ENCODE results near the gene KCNK7.

Gene KCNK7

GRCh38 chr11:65551572-65552387 lies 43.8 kb downstream of the KCNK7 start:
- H3K36me3 Mint-ChIP-seq (ENCODE audit: low read depth): peaks cover 24% of the 10 kb centered on the region
- peak overlapping the region; percentile 22 for H3K27ac Mint-ChIP-seq
- H3K4me1 Mint-ChIP-seq (ENCODE audit: low read depth): peaks cover 56% of the 10 kb centered on the region
- no peaks in the 10 kb centered on the region for H3K27me3 Mint-ChIP-seq (ENCODE audit: low read depth)
- DNase-seq (ENCODE audit: low spot score): peak; percentile 46
- H3K9me3 Mint-ChIP-seq: no peaks in the 10 kb centered on the region
- peak overlapping the region; percentile 14 for H3K4me3 Mint-ChIP-seq

- no peak overlapping the region for H3K27ac Mint-ChIP-seq
- peaks cover 44% of the 10 kb centered on the region for H3K4me1 Mint-ChIP-seq (ENCODE audit: low read depth)
- H3K9me3 Mint-ChIP-seq: no peaks in the 10 kb centered on the region
- no peak overlapping the region for H3K4me3 Mint-ChIP-seq
- DNase-seq (ENCODE audit: low spot score): no peak
- H3K27me3 Mint-ChIP-seq (ENCODE audit: low read depth): no peaks in the 10 kb centered on the region
- H3K36me3 Mint-ChIP-seq (ENCODE audit: low read depth): peaks cover 26% of the 10 kb centered on the region
Measured at GRCh38 chr11:65549096-65549495, 46.5 kb downstream of the KCNK7 start.

DNA sequence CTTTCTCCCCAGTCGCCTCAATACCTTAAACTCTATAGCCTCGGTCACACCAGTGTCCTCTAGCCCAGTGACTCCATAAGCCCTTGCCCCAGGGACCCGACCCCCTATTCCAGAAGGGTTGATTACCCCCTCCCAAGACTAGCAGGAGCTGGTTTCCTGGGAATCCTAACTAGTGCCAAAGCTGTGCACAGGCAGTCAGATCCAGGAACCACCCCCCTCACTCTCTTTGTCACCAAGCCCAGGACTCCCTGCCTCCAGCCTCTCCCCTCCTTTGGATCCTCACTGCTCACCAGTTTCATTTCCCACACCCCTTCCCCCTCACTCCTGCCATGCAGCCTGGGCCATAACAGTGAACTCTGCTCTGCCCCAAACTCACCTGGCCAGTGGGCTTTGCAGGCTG lies 47.2 kb downstream of the KCNK7 start:
- Mint-ChIP-seq H3K4me3 (peak overlapping the region; percentile 60), H3K4me1 (ENCODE audit: low read depth) (peaks cover 47% of the 10 kb centered on the region), H3K27me3 (ENCODE audit: low read depth) (no peaks in the 10 kb centered on the region), H3K9me3 (no peaks in the 10 kb centered on the region), H3K27ac (peak overlapping the region; percentile 27), H3K36me3 (ENCODE audit: low read depth) (peaks cover 29% of the 10 kb centered on the region)
- no peak for DNase-seq (ENCODE audit: low spot score)

- H3K27ac Mint-ChIP-seq: no peak overlapping the region
- no peaks in the 10 kb centered on the region for H3K9me3 Mint-ChIP-seq
- no peaks in the 10 kb centered on the region for H3K27me3 Mint-ChIP-seq (ENCODE audit: low read depth)
- H3K4me1 Mint-ChIP-seq (ENCODE audit: low read depth): peaks cover 42% of the 10 kb centered on the region
- H3K4me3 Mint-ChIP-seq: peak overlapping the region; percentile 39
- no peak for DNase-seq (ENCODE audit: low spot score)
- H3K36me3 Mint-ChIP-seq (ENCODE audit: low read depth): peaks cover 33% of the 10 kb centered on the region
Measured at GRCh38 chr11:65547446-65548125, 48.0 kb downstream of the KCNK7 start.

- peak overlapping the region; percentile 79 for H3K4me3 Mint-ChIP-seq
- peak; percentile 95 for DNase-seq (ENCODE audit: low spot score)
- H3K27ac Mint-ChIP-seq: peak overlapping the region; percentile 80
- no peaks in the 10 kb centered on the region for H3K9me3 Mint-ChIP-seq
- H3K4me1 Mint-ChIP-seq (ENCODE audit: low read depth): peaks cover 33% of the 10 kb centered on the region
- no peaks in the 10 kb centered on the region for H3K27me3 Mint-ChIP-seq (ENCODE audit: low read depth)
- peaks cover 27% of the 10 kb centered on the region for H3K36me3 Mint-ChIP-seq (ENCODE audit: low read depth)
Measured at GRCh38 chr11:65546217-65546958, 49.2 kb downstream of the KCNK7 start.

DNA sequence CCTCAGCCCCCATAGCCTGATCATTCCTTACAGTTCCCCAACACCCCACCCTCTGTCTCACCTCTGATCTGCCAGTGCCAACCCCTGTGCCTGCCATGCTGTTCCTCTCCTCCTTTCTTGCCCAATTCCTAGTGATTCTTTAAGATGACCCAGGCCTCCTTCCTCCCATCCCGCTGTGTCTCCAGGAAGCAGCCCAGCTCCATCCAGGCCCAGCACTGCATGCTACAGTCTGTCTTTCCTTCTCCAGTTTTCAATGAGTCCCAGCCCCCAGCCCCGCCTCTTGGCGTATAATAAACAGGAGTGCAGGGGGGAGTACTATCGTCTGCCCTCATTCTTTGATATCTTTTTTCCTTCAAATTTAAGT lies 49.8 kb downstream of the KCNK7 start:
- H3K4me1 Mint-ChIP-seq (ENCODE audit: low read depth): peaks cover 31% of the 10 kb centered on the region
- H3K4me3 Mint-ChIP-seq: peak overlapping the region; percentile 48
- H3K27ac Mint-ChIP-seq: peak overlapping the region; percentile 42

More for the DNA sequence above, 49.8 kb downstream of the KCNK7 start:
- Mint-ChIP-seq H3K36me3 (ENCODE audit: low read depth) (peaks cover 25% of the 10 kb centered on the region), H3K9me3 (no peaks in the 10 kb centered on the region), H3K27me3 (ENCODE audit: low read depth) (no peaks in the 10 kb centered on the region)
- DNase-seq (ENCODE audit: low spot score): no peak

Data from T-helper 2 cell treated with Interferon-gamma antibody and Interleukin-4, amounts not matched to agents 5 μg/mL and 100 μg/mL, for 36 hours (primary cell).